ENCODE results near the gene PLB1.

GRCh38 chr2:28608500-28609424 is 112.9 kb downstream of the PLB1 start:
- TF ChIP-seq CTCF (conservative IDR thresholded peaks at IDR 0.05; ENCODE audit: low read length): no peak
- TF ChIP-seq EZH2phosphoT487 (IDR thresholded peaks at IDR 0.05; ENCODE audit: borderline replicate concordance): no peak
